ENCODE data around the gene IER3. TPM values are rescaled to one million over a fixed set of nuclear protein-coding genes. Genes with fewer than 3 reads are reported as not detected.

The IER3 gene
- total and polyA plus RNA-seq, 2 of the 13 experiments (the other 11 are each of a cell fraction or from before 2014, with no cell fraction given) = 51.1 to 131 TPM

GRCh38 chr6:30717129-30717844 is 27.1 kb downstream of the IER3 start, which contains the start of gene MDC1 (continued):
- TF ChIP-seq PHF20 (CRISPR knock-in tag; IDR thresholded peaks at IDR 0.05) = peak; percentile 90
- 0 out of 2 replicates have a peak, but pooled peaks have one; percentile 44 for TF ChIP-seq ZNF512 (CRISPR knock-in tag; IDR thresholded peaks at IDR 0.05)
- TF ChIP-seq KDM4B (CRISPR knock-in tag; IDR thresholded peaks at IDR 0.05) = peak; percentile 86; the same call in 1 of the 2 replicates
- TF ChIP-seq, protein P1, sequence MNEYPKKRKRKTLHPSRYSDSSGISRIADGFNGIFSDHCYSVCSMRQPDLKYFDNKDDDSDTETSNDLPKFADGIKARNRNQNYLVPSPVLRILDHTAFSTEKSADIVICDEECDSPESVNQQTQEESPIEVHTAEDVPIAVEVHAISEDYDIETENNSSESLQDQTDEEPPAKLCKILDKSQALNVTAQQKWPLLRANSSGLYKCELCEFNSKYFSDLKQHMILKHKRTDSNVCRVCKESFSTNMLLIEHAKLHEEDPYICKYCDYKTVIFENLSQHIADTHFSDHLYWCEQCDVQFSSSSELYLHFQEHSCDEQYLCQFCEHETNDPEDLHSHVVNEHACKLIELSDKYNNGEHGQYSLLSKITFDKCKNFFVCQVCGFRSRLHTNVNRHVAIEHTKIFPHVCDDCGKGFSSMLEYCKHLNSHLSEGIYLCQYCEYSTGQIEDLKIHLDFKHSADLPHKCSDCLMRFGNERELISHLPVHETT (CRISPR knock-in tag; conservative IDR thresholded peaks at IDR 0.05) = peak; percentile 96
- no peak for TF ChIP-seq HNRNPK (IDR thresholded peaks at IDR 0.05; ENCODE audit: low read depth, low read length, poor library complexity, severe bottlenecking)
- peak; percentile 95; the same call in 1 of the 2 replicates for TF ChIP-seq ZNF333 (CRISPR knock-in tag; IDR thresholded peaks at IDR 0.05; ENCODE audit: borderline replicate concordance)
- TF ChIP-seq ZIK1 (CRISPR knock-in tag; IDR thresholded peaks at IDR 0.05; ENCODE audit: borderline replicate concordance, low read depth) = peak; percentile 72; the same call in 1 of the 2 replicates
- TF ChIP-seq MAFG (CRISPR knock-in tag; IDR thresholded peaks at IDR 0.05) = peak; percentile 97
- TF ChIP-seq HOXA9 (CRISPR knock-in tag; IDR thresholded peaks at IDR 0.05; ENCODE audit: borderline replicate concordance) = peak; percentile 97
- TF ChIP-seq ZNF652 (CRISPR knock-in tag; IDR thresholded peaks at IDR 0.05; ENCODE audit: borderline replicate concordance, low read depth) = 0 out of 2 replicates have a peak, but pooled peaks have one; percentile 43
- no peak for TF ChIP-seq ZNF616 (CRISPR knock-in tag; IDR thresholded peaks at IDR 0.05; ENCODE audit: low read depth)
- TF ChIP-seq, protein P2, sequence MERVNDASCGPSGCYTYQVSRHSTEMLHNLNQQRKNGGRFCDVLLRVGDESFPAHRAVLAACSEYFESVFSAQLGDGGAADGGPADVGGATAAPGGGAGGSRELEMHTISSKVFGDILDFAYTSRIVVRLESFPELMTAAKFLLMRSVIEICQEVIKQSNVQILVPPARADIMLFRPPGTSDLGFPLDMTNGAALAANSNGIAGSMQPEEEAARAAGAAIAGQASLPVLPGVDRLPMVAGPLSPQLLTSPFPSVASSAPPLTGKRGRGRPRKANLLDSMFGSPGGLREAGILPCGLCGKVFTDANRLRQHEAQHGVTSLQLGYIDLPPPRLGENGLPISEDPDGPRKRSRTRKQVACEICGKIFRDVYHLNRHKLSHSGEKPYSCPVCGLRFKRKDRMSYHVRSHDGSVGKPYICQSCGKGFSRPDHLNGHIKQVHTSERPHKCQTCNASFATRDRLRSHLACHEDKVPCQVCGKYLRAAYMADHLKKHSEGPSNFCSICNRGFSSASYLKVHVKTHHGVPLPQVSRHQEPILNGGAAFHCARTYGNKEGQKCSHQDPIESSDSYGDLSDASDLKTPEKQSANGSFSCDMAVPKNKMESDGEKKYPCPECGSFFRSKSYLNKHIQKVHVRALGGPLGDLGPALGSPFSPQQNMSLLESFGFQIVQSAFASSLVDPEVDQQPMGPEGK (CRISPR knock-in tag; IDR thresholded peaks at IDR 0.05) = peak; percentile 68
- no peak for TF ChIP-seq FOSL1 (CRISPR knock-in tag; IDR thresholded peaks at IDR 0.05; ENCODE audit: borderline replicate concordance)
- peak; percentile 92 for TF ChIP-seq MEIS1 (CRISPR knock-in tag; IDR thresholded peaks at IDR 0.05; ENCODE audit: borderline replicate concordance)
- peak; percentile 62 for TF ChIP-seq RFX5 (IDR thresholded peaks at IDR 0.05; ENCODE audit: low read depth, low read length)
- TF ChIP-seq ZNF143 (CRISPR knock-in tag; IDR thresholded peaks at IDR 0.05) = peak; percentile 84
- TF ChIP-seq, protein P3, sequence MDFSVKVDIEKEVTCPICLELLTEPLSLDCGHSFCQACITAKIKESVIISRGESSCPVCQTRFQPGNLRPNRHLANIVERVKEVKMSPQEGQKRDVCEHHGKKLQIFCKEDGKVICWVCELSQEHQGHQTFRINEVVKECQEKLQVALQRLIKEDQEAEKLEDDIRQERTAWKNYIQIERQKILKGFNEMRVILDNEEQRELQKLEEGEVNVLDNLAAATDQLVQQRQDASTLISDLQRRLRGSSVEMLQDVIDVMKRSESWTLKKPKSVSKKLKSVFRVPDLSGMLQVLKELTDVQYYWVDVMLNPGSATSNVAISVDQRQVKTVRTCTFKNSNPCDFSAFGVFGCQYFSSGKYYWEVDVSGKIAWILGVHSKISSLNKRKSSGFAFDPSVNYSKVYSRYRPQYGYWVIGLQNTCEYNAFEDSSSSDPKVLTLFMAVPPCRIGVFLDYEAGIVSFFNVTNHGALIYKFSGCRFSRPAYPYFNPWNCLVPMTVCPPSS (IDR thresholded peaks at IDR 0.05) = no peak
- TF ChIP-seq LRRFIP1 (CRISPR knock-in tag; conservative IDR thresholded peaks at IDR 0.05) = 0 out of 2 replicates have a peak, but pooled peaks have one; percentile 94
- TF ChIP-seq ZNF546 (CRISPR knock-in tag; conservative IDR thresholded peaks at IDR 0.05) = peak; percentile 85
- peak; percentile 16; the same call in 1 of the 2 replicates for TF ChIP-seq NR2F6 (IDR thresholded peaks at IDR 0.05)
- peak; percentile 79; the same call in 1 of the 2 replicates for TF ChIP-seq NR2F6 (CRISPR knock-in tag; IDR thresholded peaks at IDR 0.05)
